Panc1 (cell line): ENCODE results near the gene CRB2.

Source experiments
- CTCF ChIP-seq: fragments of 450-650 bp; IDR thresholded peaks from 2 replicates; pipeline ENCODE4 v1.5.1; 2017; ENCODE audit warnings: mild to moderate bottlenecking
- POLR2AphosphoS5 ChIP-seq: IDR thresholded peaks from 2 replicates; pipeline ENCODE4 v1.6.1; 2012; ENCODE audit warnings: mild to moderate bottlenecking, low read depth, low read length, moderate library complexity
- REST ChIP-seq, 2 experiments: IDR thresholded peaks; 2 replicates each; pipeline ENCODE4 v1.6.1; 2011 to 2012; ENCODE audit warnings: low read depth in 2 of 2, control low read depth in 1 of 2, low read length in 1 of 2, mild to moderate bottlenecking in 1 of 2, moderate library complexity in 1 of 2; ENCODE audit not compliant: insufficient read depth in 1 of 2

- TF ChIP-seq CTCF (no peak), POLR2AphosphoS5 (no peak), REST (IDR thresholded peaks at IDR 0.05; ENCODE audit: insufficient read depth in 1 of 2, low read depth in 2 of 2, low read length in 1 of 2) (no peak)
Observed at GRCh38 chr9:123361731-123362510, 5.9 kb downstream of the CRB2 start.
